H1 (cell line): Measurements from ENCODE around the gene TBL1Y. TPM values are rescaled to one million over a fixed set of nuclear protein-coding genes. Genes with fewer than 3 reads are reported as not detected.

Source experiments
- CTCF ChIA-PET: fragments of 300-600 bp; sonication (Branson Sonifier 250); formaldehyde crosslinking; loops from one replicate; lab custom pipeline; 2021; ENCODE audit not compliant: partially characterized antibody; lab: Charles Lee
- POLR2A ChIA-PET: fragments of 300-600 bp; sonication (Branson Sonifier 250); formaldehyde crosslinking; loops from one replicate; lab custom pipeline; 2021; ENCODE audit warnings: inconsistent platforms; ENCODE audit not compliant: partially characterized antibody; lab: Charles Lee
- DNase-seq, 2 experiments: peaks; one replicate each; pipeline versions ENCODE4 v3.0.0 to v3.0.0-alpha.2; 2010 to 2022; ENCODE audit warnings: low spot score in 2 of 2, low read depth in 1 of 2, mixed read lengths in 1 of 2
- FAIRE-seq: peaks from 2 replicates; lab custom pipeline; 2011; peaks lifted over from hg19 to GRCh38; lab: Jason Lieb, UNC
- H2AFZ ChIP-seq: 2 replicates; pipeline ENCODE4 v1.8.1; 2012; ENCODE audit warnings: low read length, inconsistent platforms
- H2AK5ac ChIP-seq: 2 replicates; pipeline ENCODE4 v1.6.1; 2013; ENCODE audit warnings: low read depth, low read length
- H2BK120ac ChIP-seq: replicated peaks from 2 replicates; pipeline ENCODE3; 2013; ENCODE audit warnings: low read depth, low read length, inconsistent platforms
- H2BK12ac ChIP-seq: 2 replicates; pipeline ENCODE4 v1.6.1; 2013; ENCODE audit warnings: low read depth, low read length
- H2BK15ac ChIP-seq: 2 replicates; pipeline ENCODE4 v1.6.1; 2013; ENCODE audit warnings: low read length
- H2BK20ac ChIP-seq: 2 replicates; pipeline ENCODE4 v1.6.1; 2013; ENCODE audit warnings: low read length
- H2BK5ac ChIP-seq: 2 replicates; pipeline ENCODE4 v1.6.1; 2013; ENCODE audit warnings: low read depth, low read length
- H3K14ac ChIP-seq: 2 replicates; pipeline ENCODE4 v1.6.1; 2013; ENCODE audit warnings: inconsistent platforms; ENCODE audit not compliant: insufficient read length
- H3K18ac ChIP-seq: 2 replicates; pipeline ENCODE4 v1.6.1; 2013; ENCODE audit warnings: low read length; ENCODE audit errors: extremely low read depth
- H3K23ac ChIP-seq: 2 replicates; pipeline ENCODE4 v1.6.1; 2013; ENCODE audit warnings: inconsistent platforms; ENCODE audit not compliant: insufficient read length
- H3K23me2 ChIP-seq: 2 replicates; pipeline ENCODE4 v1.6.1; 2013; ENCODE audit warnings: low read depth, low read length
- H3K27ac ChIP-seq: 2 replicates; pipeline ENCODE4 v1.6.1; 2011; ENCODE audit warnings: low read depth, low read length, inconsistent platforms
- H3K27me3 ChIP-seq, 4 experiments: replicated peaks in 1 of 4; 1 replicate in 1 of 4; 2 replicates in 3 of 4; pipeline versions ENCODE4 v1.6.1 to v1.8.1; 2011 to 2013; ENCODE audit warnings: low read length in 3 of 4, mild to moderate bottlenecking in 3 of 4, inconsistent platforms in 2 of 4, mixed read lengths in 2 of 4, moderate library complexity in 1 of 4; ENCODE audit not compliant: control insufficient read depth in 3 of 4, insufficient read depth in 3 of 4; ENCODE audit errors: extremely low read depth in 1 of 4
- H3K36me3 ChIP-seq, 4 experiments: 2 replicates each; pipeline versions ENCODE4 v1.6.1 to v1.8.1; 2011 to 2013; ENCODE audit warnings: mild to moderate bottlenecking in 4 of 4, low read length in 3 of 4, moderate library complexity in 2 of 4, control low read depth in 1 of 4, inconsistent platforms in 1 of 4; ENCODE audit not compliant: insufficient read depth in 4 of 4, control insufficient read depth in 2 of 4
- H3K4ac ChIP-seq: replicated peaks from 2 replicates; pipeline ENCODE3; 2013; ENCODE audit warnings: low read length, low read depth, mixed read lengths, inconsistent platforms; ENCODE audit not compliant: insufficient read length
- H3K4me1 ChIP-seq, 4 experiments: replicated peaks in 1 of 4; 1 replicate in 1 of 4; 2 replicates in 3 of 4; pipeline versions ENCODE4 v1.6.1 to v1.8.1; 2011 to 2013; ENCODE audit warnings: low read length in 3 of 4, inconsistent platforms in 2 of 4, mixed read lengths in 1 of 4; ENCODE audit not compliant: insufficient read depth in 4 of 4, control insufficient read depth in 3 of 4
- H3K4me2 ChIP-seq, 2 experiments: 2 replicates each; pipeline versions ENCODE4 v1.6.1 to v1.8.1; 2011 to 2013; ENCODE audit warnings: low read depth in 2 of 2, low read length in 2 of 2, control low read depth in 1 of 2, inconsistent platforms in 1 of 2, mild to moderate bottlenecking in 1 of 2; ENCODE audit not compliant: insufficient read depth in 1 of 2
- H3K4me3 ChIP-seq, 4 experiments: fragments of 200-600, 300-600 bp in 1 of 4; sonication (generic), shearing (Covaris generic), sonication (Bioruptor Twin) in 1 of 4; 2 replicates each; pipeline versions ENCODE4 v1.5.1 to v1.8.1; 2011 to 2016; ENCODE audit warnings: low read length in 4 of 4, low read depth in 3 of 4, control low read depth in 2 of 4, inconsistent platforms in 2 of 4, mild to moderate bottlenecking in 2 of 4, mixed read lengths in 1 of 4, moderate library complexity in 1 of 4; ENCODE audit not compliant: insufficient read depth in 2 of 4; ENCODE audit errors: extremely low read depth in 1 of 4
- H3K56ac ChIP-seq: replicated peaks from 2 replicates; pipeline ENCODE3; 2013; ENCODE audit warnings: low read depth, mild to moderate bottlenecking, mixed read lengths, low read length, inconsistent platforms; ENCODE audit not compliant: insufficient read length
- H3K79me1 ChIP-seq: 2 replicates; pipeline ENCODE4 v1.6.1; 2013; ENCODE audit warnings: low read depth, low read length, control low read depth
- H3K79me2 ChIP-seq, 2 experiments: 2 replicates each; pipeline versions ENCODE4 v1.6.1 to v1.8.1; 2012 to 2013; ENCODE audit warnings: low read length in 2 of 2, mild to moderate bottlenecking in 2 of 2, inconsistent platforms in 1 of 2; ENCODE audit not compliant: insufficient read depth in 2 of 2, control insufficient read depth in 1 of 2
- H3K9ac ChIP-seq, 4 experiments: replicated peaks in 1 of 4; 1 replicate in 1 of 4; 2 replicates in 3 of 4; pipeline versions ENCODE4 v1.6.1 to v1.8.1; 2011 to 2013; ENCODE audit warnings: low read depth in 3 of 4, low read length in 3 of 4, control low read depth in 2 of 4, mild to moderate bottlenecking in 2 of 4, moderate library complexity in 2 of 4, inconsistent platforms in 1 of 4; ENCODE audit errors: extremely low read depth in 1 of 4
- H3K9me3 ChIP-seq, 2 experiments: 2 replicates each; pipeline versions ENCODE4 v1.6.1 to v1.8.1; 2012 to 2013; ENCODE audit warnings: mild to moderate bottlenecking in 2 of 2, moderate library complexity in 2 of 2, control low read depth in 1 of 2, inconsistent platforms in 1 of 2, low read depth in 1 of 2, low read length in 1 of 2, mixed read lengths in 1 of 2; ENCODE audit not compliant: insufficient read depth in 2 of 2
- H4K20me1 ChIP-seq, 2 experiments: replicated peaks in 1 of 2; 2 replicates each; pipeline versions ENCODE3 to v1.8.1; 2011 to 2013; ENCODE audit warnings: inconsistent platforms in 2 of 2, low read length in 2 of 2, mild to moderate bottlenecking in 1 of 2; ENCODE audit not compliant: insufficient read depth in 2 of 2, control insufficient read depth in 1 of 2
- H4K5ac ChIP-seq: 2 replicates; pipeline ENCODE4 v1.6.1; 2013; ENCODE audit warnings: low read length, low read depth, mixed read lengths, inconsistent platforms; ENCODE audit not compliant: insufficient read length
- H4K8ac ChIP-seq: 2 replicates; pipeline ENCODE4 v1.8.0; 2013; ENCODE audit warnings: mild to moderate bottlenecking, moderate library complexity, low read length, inconsistent platforms; ENCODE audit not compliant: insufficient read depth; ENCODE audit errors: extremely low read depth
- H4K91ac ChIP-seq: replicated peaks from 2 replicates; pipeline ENCODE3; 2013; ENCODE audit warnings: low read length, mixed read lengths, inconsistent platforms; ENCODE audit not compliant: insufficient read length
- CREB1 ChIP-seq: IDR thresholded peaks from 2 replicates; pipeline ENCODE4 v1.6.1; 2012; ENCODE audit warnings: inconsistent platforms
- KDM1A ChIP-seq: fragments of 200-600, 300-600 bp; sonication (generic); IDR thresholded peaks from 2 replicates; pipeline ENCODE4 v1.7.1; 2016; ENCODE audit warnings: mild to moderate bottlenecking, low read length, borderline replicate concordance
- KDM4A ChIP-seq: IDR thresholded peaks from one replicate; pipeline ENCODE4 v1.7.1; 2012; ENCODE audit warnings: low read depth, mild to moderate bottlenecking, moderate library complexity, low read length, inconsistent platforms; ENCODE audit not compliant: severe bottlenecking
- PHF8 ChIP-seq: fragments of 200-600 bp; sonication (generic); conservative IDR thresholded peaks from 2 replicates; pipeline ENCODE4 v1.7.1; 2012; ENCODE audit warnings: low read depth, mild to moderate bottlenecking, inconsistent platforms, low read length, moderate library complexity
- RAD21 ChIP-seq, 2 experiments: IDR thresholded peaks in 1 of 2; conservative IDR thresholded peaks in 1 of 2; 2 replicates each; pipeline ENCODE4 v1.6.1; 2011; ENCODE audit warnings: low read depth in 2 of 2, low read length in 2 of 2, improper control_type of control experiment in 1 of 2, inconsistent platforms in 1 of 2, mild to moderate bottlenecking in 1 of 2, moderate library complexity in 1 of 2
- RNF2 ChIP-seq: fragments of 200-900, 300-1000 bp; sonication (generic); IDR thresholded peaks from 2 replicates; pipeline ENCODE4 v1.7.1; 2016; ENCODE audit warnings: borderline replicate concordance, low read depth, mild to moderate bottlenecking, antibody characterized with exemption, low read length; ENCODE audit not compliant: poor library complexity, severe bottlenecking; ENCODE audit errors: missing control alignments
- TCF12 ChIP-seq: IDR thresholded peaks from 2 replicates; pipeline ENCODE4 v1.6.1; 2011; ENCODE audit warnings: low read depth, mild to moderate bottlenecking, low read length
- WGBS, 2 experiments: shearing (Covaris generic) in 1 of 2; methylation state at CpG; one replicate each; pipeline versions ENCODE4 v1.1.6 to v1.1.7; 2013 to 2015; ENCODE audit warnings: low lambda C conversion rate in 2 of 2, mixed read lengths in 2 of 2, inconsistent platforms in 1 of 2, low coverage in 1 of 2, missing lambda C conversion rate in 1 of 2; ENCODE audit not compliant: insufficient replicate concordance in 2 of 2, insufficient coverage in 1 of 2, insufficient read length in 1 of 2; ENCODE audit errors: extremely low coverage in 1 of 2, missing lambda C conversion rate in 1 of 2; 5-methylcytosine and 5-hydroxymethylcytosine counted together
- polyA plus RNA-seq, 7 experiments: library from polyadenylated mRNA; depleted of rRNA in 3 of 7; stranded (reverse) in 5 of 7; unstranded in 2 of 7; fragments of >200 nt in 5 of 7; fragments of 200-250 nt in 2 of 7; gene quantifications; 1 replicate in 5 of 7; 2 replicates in 1 of 7; 4 replicates in 1 of 7; pipeline versions ENCODE4 v1.2.1 to v1.2.3, GENCODE V29; 2011 to 2013; ENCODE audit warnings: missing spikeins in 2 of 7, mixed read lengths in 2 of 7
- total RNA-seq: library from RNA; stranded (reverse); fragmentation: NEBNext Ultra II Directional; extraction: Animal tissue kit (Norgen Biotek cat#: 25700); gene quantifications from 2 replicates; pipeline ENCODE4 v1.2.1, GENCODE V29; 2021

Gene TBL1Y
- total and polyA plus RNA-seq, 2 of the 8 experiments (the other 6 are each of a cell fraction or from before 2014, with no cell fraction given) = 2.5 to 4.2 TPM

GRCh38 chrY:6929237-6929636 lies 18.7 kb downstream of the TBL1Y start:
- H2BK120ac ChIP-seq = no peak overlapping the region
- no peak overlapping the region for H2BK5ac ChIP-seq
- H3K4me3 ChIP-seq = no peak overlapping the region
- H3K9ac ChIP-seq = no peak overlapping the region
- no peaks in the 10 kb centered on the region for H3K9me3 ChIP-seq
- 0 out of 2 replicates have a peak, but pooled peaks cover 2% of the 10 kb centered on the region for H3K79me1 ChIP-seq
- WGBS, 2 experiments = no CpG with 5 or more reads among the region's 1 CpG
- no peak overlapping the region for H2BK15ac ChIP-seq
- no peaks in the 10 kb centered on the region for H3K27me3 ChIP-seq
- no peak overlapping the region for H3K4ac ChIP-seq
- H4K91ac ChIP-seq = no peak overlapping the region
- no peak overlapping the region for H3K18ac ChIP-seq
- no peaks in the 10 kb centered on the region for H3K4me1 ChIP-seq
- no peak for FAIRE-seq
- no peaks in the 10 kb centered on the region for H4K20me1 ChIP-seq
- no peak overlapping the region for H4K8ac ChIP-seq
- no peak overlapping the region for H2BK12ac ChIP-seq
- H2BK20ac ChIP-seq = no peak overlapping the region
- CTCF ChIA-PET = no interaction called here
- H2AFZ ChIP-seq = no peak overlapping the region
- POLR2A ChIA-PET = interaction anchor here (1.2 kb wide), 1 partner anchor 19 kb away, joined by 4 read pairs; the partner anchor contains the start of gene TBL1Y
- no peak overlapping the region for H3K4me2 ChIP-seq
- H3K27ac ChIP-seq = no peak overlapping the region
- DNase-seq = no peak
- H3K23me2 ChIP-seq = no peaks in the 10 kb centered on the region
- H3K36me3 ChIP-seq = no peaks in the 10 kb centered on the region
- H3K14ac ChIP-seq = no peak overlapping the region
- no peak overlapping the region for H4K5ac ChIP-seq
- no peaks in the 10 kb centered on the region; a peak in 2 of 4 replicates for H3K79me2 ChIP-seq
- no peak overlapping the region for H3K56ac ChIP-seq
- TF ChIP-seq RAD21 (IDR thresholded peaks at IDR 0.05 in 1 of 2, conservative IDR thresholded peaks at IDR 0.05 in 1 of 2; ENCODE audit: low read depth in 2 of 2, low read length in 2 of 2) (no peak), RNF2 (no peak), TCF12 (no peak), KDM1A (no peak), PHF8 (no peak), CREB1 (no peak), KDM4A (no peak)
- TF ChIP-seq, all 59 proteins: peak for 0
- no peak overlapping the region for H2AK5ac ChIP-seq
- no peak overlapping the region for H3K23ac ChIP-seq
